Natural killer cell treated with Interleukin-12 subunit alpha and Interleukin-12 subunit beta and Interleukin-15 and Interleukin-18, amount 100 ng/mL, for 72 hours (primary cell): ENCODE results near the gene ANKRD2. TPM values are rescaled to one million over a fixed set of nuclear protein-coding genes. Genes with fewer than 3 reads are reported as not detected.
A peak's percentile ranks its signal among the peaks of the same experiment; 100 is the strongest.
"Not testable (repeated sequence)": the region's sequence is repeated elsewhere in the genome, so short reads cannot be mapped to it uniquely, and the experiment has no call there.

Experiments used
- ATAC-seq, 2 donors: fragments of 150-1000 bp; cut with Tn5 transposase in 1 of 2; sonication (Bioruptor Pico), chemical (Tn5 transposase) in 1 of 2; 2 replicates each; pipeline ENCODE4 v1.10.0; 2021
- DNase-seq: peaks from one replicate; pipeline ENCODE4 v3.0.0; 2022; ENCODE audit warnings: low spot score
- H3K27ac Mint-ChIP-seq, 2 donors: 1 replicate in 1 of 2; 2 replicates in 1 of 2; pipeline ENCODE4 v1.8.0; 2022; ENCODE audit warnings: mixed read lengths in 2 of 2, mild to moderate bottlenecking in 1 of 2, moderate library complexity in 1 of 2
- H3K27me3 Mint-ChIP-seq, 2 donors: 1 replicate in 1 of 2; 2 replicates in 1 of 2; pipeline ENCODE4 v1.8.0; 2022; ENCODE audit warnings: mixed read lengths in 2 of 2
- H3K36me3 Mint-ChIP-seq: one replicate; pipeline ENCODE4 v1.8.0; 2022; ENCODE audit warnings: mixed read lengths
- H3K4me1 Mint-ChIP-seq, 2 donors: 1 replicate in 1 of 2; 2 replicates in 1 of 2; pipeline ENCODE4 v1.8.0; 2022; ENCODE audit warnings: low read depth in 2 of 2, mixed read lengths in 2 of 2, mild to moderate bottlenecking in 1 of 2
- H3K4me3 Mint-ChIP-seq: one replicate; pipeline ENCODE4 v1.8.0; 2022; ENCODE audit warnings: mixed read lengths
- H3K9me3 Mint-ChIP-seq: 2 replicates; pipeline ENCODE4 v1.8.0; 2022; ENCODE audit warnings: mixed read lengths
- total RNA-seq, 2 donors: library from RNA; stranded (reverse); gene quantifications; one replicate each; pipeline ENCODE4 v1.2.3, GENCODE V29; 2022

The ANKRD2 gene
- total RNA-seq, 2 donors from 2014 or later = not detected

DNA sequence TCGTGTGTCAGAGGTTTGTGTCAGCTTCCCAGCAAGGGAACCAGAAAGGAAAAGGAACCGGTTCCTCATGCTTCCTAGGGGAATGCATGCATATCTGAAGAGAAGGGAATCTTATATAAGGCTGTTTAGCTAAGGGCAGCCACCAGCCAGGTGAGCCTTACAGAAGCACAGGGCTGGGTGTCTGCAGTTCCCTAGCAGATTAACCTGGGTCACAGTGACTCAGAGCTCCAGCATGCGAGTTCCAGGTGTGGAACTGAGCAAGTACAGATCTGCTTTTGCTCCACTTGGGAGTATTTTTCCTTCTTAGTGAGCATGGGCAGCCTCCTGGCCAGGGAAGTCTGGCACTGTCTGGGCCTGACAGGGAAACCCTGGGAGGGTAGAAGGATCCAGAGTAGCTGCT lies 957 bp upstream of the ANKRD2 start:
- no peaks in the 10 kb centered on the region for H3K9me3 Mint-ChIP-seq
- H3K27me3 Mint-ChIP-seq = no peaks in the 10 kb centered on the region
- H3K36me3 Mint-ChIP-seq = no peaks in the 10 kb centered on the region
- no peaks in the 10 kb centered on the region for H3K4me1 Mint-ChIP-seq
- ATAC-seq (no peak), DNase-seq (no peak)
- no peak overlapping the region for H3K27ac Mint-ChIP-seq
- H3K4me3 Mint-ChIP-seq = no peak overlapping the region

DNA sequence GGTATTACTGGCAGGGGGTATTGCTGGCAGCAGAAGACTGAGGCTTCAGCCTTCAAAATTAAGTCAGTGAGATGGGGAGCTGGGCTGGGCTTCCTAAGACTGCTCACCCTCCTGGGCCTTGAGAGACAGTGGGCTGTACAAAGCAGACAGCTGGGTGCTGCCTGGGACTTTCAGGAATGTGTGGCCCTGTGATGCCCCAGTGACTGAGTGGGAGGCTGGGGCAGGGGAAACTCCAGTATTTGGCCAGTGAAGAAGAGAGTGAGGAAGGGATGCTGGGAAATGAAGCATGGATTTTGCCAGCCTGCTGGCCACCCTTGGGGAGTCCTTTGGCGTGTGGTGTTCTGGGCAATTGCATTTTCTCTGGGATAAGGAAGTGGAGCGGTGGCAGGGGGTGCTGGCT lies 442 bp downstream of the ANKRD2 start:
- Mint-ChIP-seq H3K4me3 (no peak overlapping the region), H3K27me3 (no peaks in the 10 kb centered on the region), H3K4me1 (no peaks in the 10 kb centered on the region), H3K9me3 (no peaks in the 10 kb centered on the region), H3K36me3 (no peaks in the 10 kb centered on the region), H3K27ac (no peak overlapping the region)
- no peak for ATAC-seq
- DNase-seq = no peak

DNA sequence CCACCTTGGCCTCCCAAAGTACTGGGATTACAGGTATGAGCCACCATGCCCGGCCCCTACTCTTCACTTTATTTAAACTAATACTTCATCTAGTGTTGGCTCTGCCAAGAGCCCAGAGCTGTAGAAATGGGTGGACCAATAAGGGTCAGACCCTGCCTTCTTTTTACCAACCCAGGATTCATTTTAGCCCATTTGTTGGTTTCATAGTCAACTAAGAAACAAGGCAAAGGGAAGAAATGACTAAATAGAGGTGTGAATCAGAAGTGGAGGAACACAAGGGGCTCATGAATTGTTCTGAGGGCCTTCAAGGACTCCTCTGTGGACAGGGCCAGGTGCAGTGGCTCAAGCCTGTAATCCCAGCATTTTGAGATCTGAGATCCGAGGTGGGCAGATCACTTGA lies 1.1 kb downstream of the ANKRD2 start:
- H3K27me3 Mint-ChIP-seq = no peaks in the 10 kb centered on the region
- ATAC-seq (no peak), DNase-seq (no peak)
- H3K36me3 Mint-ChIP-seq = no peaks in the 10 kb centered on the region
- H3K9me3 Mint-ChIP-seq = no peaks in the 10 kb centered on the region
- H3K4me3 Mint-ChIP-seq = no peak overlapping the region
- H3K27ac Mint-ChIP-seq = no peak overlapping the region
- no peaks in the 10 kb centered on the region for H3K4me1 Mint-ChIP-seq

DNA sequence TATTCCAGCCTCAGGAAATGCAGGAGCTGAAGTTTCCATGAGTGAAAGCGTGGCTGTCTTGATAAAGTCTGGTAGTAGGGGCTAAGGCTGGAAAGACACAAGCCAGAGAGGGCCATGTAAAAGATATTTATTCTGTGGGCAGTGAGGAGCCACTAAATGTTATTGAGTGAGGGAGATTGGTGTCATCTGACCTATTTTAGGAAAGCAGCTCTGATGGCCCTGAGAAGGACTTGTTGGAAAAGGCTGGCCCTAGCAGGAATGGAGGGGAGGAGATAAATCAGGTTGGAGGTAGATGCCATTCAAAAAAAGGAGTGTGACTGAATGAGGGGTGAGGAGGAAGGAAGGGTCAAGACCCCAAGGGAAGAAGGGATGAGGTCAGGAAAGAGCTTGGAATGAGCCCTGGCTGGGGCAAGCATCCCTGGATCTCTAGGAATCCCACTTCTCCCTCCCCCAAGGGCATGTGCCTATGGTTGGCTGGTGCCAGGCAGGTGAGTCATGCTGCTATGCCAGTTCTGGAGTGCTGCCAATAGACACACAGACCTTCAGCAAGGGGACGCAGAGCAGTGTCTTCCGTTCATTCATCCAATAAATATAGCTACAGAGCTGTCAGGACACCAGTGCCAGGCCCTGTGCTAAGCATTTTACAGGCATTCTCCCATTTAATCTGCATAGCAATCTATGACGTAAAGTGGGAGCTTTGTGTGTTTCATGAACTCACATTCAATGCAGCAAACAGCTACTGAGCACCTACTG lies 2.0 kb downstream of the ANKRD2 start:
- ATAC-seq (no peak), DNase-seq (no peak)
- Mint-ChIP-seq H3K27ac (no peak overlapping the region), H3K27me3 (no peaks in the 10 kb centered on the region), H3K36me3 (no peaks in the 10 kb centered on the region), H3K9me3 (no peaks in the 10 kb centered on the region), H3K4me3 (no peak overlapping the region), H3K4me1 (no peaks in the 10 kb centered on the region)

DNA sequence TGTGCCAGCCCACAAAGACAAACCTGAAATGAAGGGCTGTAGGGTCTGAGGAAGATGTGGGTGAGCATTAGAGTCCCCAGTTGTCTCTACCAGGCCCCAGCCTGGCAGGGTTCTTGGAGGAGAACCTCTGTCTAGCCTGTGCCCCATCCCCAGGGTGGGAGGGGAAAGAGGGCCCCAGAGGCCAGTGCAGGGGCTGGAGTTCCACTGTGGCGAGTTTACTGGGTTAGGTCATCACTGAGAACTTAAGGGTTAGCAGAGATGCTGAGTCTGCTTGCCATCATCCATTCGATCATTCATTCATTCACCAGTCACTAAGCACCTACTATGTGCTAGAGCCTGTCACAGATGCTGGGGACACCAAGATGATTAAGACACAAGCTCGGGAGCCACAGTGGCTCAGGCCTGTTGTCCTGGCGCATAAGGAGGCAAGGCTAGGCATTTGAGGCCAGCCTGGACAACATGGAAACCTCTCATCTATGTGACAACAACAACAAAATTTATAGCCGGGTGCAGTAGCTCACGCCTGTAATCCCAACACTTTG lies 2.6 kb downstream of the ANKRD2 start:
- Mint-ChIP-seq H3K27ac (no peak overlapping the region), H3K4me3 (no peak overlapping the region), H3K9me3 (no peaks in the 10 kb centered on the region), H3K4me1 (no peaks in the 10 kb centered on the region), H3K36me3 (no peaks in the 10 kb centered on the region), H3K27me3 (no peaks in the 10 kb centered on the region)
- ATAC-seq = no peak
- no peak for DNase-seq

DNA sequence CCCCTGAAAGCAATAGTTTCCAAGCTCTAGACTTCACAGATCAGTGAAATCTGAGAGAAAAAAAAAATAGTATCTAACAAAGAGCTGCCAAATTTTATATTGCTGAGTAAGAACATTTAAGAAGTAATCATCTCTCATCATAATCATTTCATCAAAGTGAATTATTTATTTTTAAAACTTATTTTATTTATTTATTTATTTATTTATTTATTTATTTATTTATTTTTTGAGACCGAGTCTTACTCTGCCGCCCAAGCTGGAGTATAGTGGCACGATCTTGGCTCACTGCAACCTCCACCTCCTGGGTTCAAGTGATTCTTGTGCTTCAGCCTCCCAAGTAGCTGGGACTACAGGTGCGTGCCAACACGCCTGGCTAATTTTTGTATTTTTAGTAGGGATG lies 3.9 kb downstream of the ANKRD2 start:
- not testable (repeated sequence) for H3K4me1 Mint-ChIP-seq, H3K9me3 Mint-ChIP-seq, H3K36me3 Mint-ChIP-seq, ATAC-seq, DNase-seq, H3K27me3 Mint-ChIP-seq, H3K27ac Mint-ChIP-seq, H3K4me3 Mint-ChIP-seq

DNA sequence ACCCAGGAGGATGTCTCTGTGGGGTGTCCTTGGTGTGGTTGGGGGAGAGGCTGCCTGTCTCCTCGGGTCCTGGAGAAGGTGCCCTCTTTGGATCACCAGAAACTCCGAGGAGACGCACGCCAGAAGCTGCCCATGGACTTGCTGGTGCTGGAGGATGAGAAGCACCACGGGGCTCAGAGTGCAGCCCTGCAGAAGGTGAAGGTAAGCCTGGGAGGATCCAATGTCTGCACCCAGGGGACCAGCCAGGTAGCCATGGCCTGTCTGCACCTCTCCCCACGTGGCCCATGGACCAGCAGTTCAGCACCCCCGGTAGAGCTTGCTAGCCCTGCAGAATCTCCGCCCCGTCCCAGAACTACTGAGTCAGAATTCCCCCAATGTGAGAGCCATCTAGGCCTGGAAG lies 5.1 kb downstream of the ANKRD2 start:
- Mint-ChIP-seq H3K27ac (no peak overlapping the region), H3K4me3 (no peak overlapping the region), H3K4me1 (no peaks in the 10 kb centered on the region), H3K36me3 (no peaks in the 10 kb centered on the region), H3K27me3 (no peaks in the 10 kb centered on the region), H3K9me3 (no peaks in the 10 kb centered on the region)
- no peak for ATAC-seq
- DNase-seq = no peak

DNA sequence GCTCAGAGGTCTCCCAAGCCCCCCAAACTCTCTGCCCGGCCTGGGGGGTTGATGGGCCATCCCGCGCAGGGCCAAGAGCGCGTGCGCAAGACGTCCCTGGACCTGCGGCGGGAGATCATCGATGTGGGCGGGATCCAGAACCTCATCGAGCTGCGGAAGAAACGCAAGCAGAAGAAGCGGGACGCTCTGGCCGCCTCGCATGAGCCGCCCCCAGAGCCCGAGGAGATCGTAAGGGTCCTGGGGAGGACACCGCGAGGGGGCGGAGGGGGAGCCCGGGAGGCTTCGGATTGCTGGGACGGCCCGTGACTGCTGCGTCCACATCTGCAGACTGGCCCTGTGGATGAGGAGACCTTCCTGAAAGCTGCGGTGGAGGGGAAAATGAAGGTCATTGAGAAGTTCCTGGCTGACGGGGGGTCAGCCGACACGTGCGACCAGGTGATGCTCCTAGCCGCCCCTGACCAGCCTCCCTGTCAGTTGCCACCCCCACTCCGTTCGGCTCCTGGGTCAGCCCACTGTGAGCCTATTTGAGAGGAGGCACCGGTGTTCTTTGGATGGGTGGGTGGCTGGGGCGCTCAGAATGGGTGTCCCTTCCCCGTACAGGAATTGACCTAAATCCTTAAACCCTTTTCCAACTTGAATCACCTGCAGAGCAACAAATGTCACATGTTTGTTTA lies 5.7 kb downstream of the ANKRD2 start:
- Mint-ChIP-seq H3K9me3 (no peaks in the 10 kb centered on the region), H3K27me3 (no peaks in the 10 kb centered on the region), H3K4me1 (no peaks in the 10 kb centered on the region), H3K27ac (no peak overlapping the region), H3K36me3 (no peaks in the 10 kb centered on the region), H3K4me3 (no peak overlapping the region)
- ATAC-seq (no peak), DNase-seq (no peak)

DNA sequence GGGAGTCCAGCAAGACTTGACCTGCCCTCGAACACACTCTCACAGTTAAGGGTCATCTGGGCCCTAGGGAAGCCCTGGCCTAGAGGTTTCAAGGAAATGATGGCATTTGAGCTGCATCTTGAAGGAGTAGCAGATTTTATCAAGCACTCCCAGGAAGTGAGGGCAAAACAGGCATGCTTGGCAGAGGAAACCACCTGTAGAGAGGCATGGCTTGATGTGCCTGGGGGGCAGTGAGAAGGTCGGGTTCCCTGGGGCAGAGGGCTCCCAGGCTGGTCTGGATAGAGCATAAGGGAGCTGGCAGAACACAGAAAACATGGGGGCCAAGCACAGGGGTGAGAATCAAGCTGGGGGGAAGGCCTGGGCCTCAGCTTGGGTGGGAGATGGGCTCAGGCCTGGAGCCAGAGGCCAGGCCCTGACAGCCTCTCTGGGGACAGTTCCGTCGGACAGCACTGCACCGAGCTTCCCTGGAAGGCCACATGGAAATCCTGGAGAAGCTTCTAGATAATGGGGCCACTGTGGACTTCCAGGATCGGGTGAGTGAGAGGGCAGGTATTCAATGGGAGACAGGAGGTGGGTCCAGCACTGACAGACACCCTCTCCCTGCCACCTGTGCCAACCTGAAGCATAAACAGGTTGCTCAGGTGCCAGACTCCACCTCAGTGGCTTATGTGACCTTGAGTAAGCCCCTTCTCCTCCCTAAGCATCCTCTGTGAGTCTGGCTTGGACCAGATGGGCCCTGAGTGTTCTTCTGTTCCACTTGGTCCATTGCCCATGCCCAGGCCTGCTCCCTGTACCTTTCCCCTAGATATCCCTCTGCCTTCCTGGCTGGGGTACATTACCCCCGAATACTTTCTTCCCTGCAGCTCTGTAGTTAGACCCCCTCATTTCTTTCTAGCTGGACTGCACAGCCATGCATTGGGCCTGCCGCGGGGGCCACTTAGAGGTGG lies 8.1 kb downstream of the ANKRD2 start:
- H3K4me3 Mint-ChIP-seq = no peak overlapping the region
- no peaks in the 10 kb centered on the region for H3K9me3 Mint-ChIP-seq
- ATAC-seq (peak in 1 of 2 donors; percentile 37), DNase-seq (peak; percentile 23)
- no peaks in the 10 kb centered on the region for H3K36me3 Mint-ChIP-seq
- H3K27ac Mint-ChIP-seq = no peak overlapping the region
- no peaks in the 10 kb centered on the region for H3K4me1 Mint-ChIP-seq
- no peaks in the 10 kb centered on the region for H3K27me3 Mint-ChIP-seq

DNA sequence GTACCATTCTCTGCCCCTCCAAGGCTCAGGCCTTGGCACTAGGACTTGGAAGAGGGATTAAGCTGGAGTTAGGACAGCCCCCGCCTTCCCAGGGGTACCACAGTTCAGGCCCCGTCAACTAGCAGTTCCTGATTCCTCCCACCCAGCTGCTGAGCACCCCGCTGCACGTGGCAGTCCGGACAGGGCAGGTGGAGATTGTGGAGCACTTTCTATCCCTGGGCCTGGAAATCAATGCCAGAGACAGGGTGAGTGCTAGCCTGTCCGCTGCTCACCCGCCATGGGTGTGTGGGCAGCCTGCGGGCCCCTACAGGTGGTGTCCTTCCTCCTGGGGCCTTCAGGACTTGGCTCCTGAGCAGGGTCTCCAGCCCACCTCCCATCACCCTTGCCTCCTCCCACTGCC lies 9.6 kb downstream of the ANKRD2 start:
- Mint-ChIP-seq H3K4me3 (no peak overlapping the region), H3K27ac (no peak overlapping the region), H3K4me1 (no peaks in the 10 kb centered on the region), H3K36me3 (no peaks in the 10 kb centered on the region), H3K27me3 (no peaks in the 10 kb centered on the region), H3K9me3 (no peaks in the 10 kb centered on the region)
- DNase-seq = peak; percentile 53
- ATAC-seq = no peak

DNA sequence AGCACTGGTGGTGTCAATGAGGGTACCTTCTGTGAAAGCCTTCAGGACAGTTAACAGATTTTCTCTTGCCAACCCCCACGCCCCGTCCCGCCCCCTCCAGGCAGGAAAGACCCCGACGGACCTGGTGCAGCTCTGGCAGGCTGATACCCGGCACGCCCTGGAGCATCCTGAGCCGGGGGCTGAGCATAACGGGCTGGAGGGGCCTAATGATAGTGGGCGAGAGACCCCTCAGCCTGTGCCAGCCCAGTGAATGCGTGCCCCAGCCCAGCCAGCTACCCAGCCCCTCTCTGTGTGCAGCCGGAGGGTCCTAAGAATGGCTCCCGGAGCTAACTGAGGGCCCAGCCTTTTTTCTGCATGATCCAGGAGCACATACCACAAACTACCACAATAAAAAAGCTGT lies 10.9 kb downstream of the ANKRD2 start:
- Mint-ChIP-seq H3K27ac (no peak overlapping the region), H3K36me3 (no peaks in the 10 kb centered on the region), H3K27me3 (no peaks in the 10 kb centered on the region), H3K4me1 (no peaks in the 10 kb centered on the region), H3K4me3 (no peak overlapping the region), H3K9me3 (no peaks in the 10 kb centered on the region)
- ATAC-seq (no peak), DNase-seq (peak; percentile 54)

DNA sequence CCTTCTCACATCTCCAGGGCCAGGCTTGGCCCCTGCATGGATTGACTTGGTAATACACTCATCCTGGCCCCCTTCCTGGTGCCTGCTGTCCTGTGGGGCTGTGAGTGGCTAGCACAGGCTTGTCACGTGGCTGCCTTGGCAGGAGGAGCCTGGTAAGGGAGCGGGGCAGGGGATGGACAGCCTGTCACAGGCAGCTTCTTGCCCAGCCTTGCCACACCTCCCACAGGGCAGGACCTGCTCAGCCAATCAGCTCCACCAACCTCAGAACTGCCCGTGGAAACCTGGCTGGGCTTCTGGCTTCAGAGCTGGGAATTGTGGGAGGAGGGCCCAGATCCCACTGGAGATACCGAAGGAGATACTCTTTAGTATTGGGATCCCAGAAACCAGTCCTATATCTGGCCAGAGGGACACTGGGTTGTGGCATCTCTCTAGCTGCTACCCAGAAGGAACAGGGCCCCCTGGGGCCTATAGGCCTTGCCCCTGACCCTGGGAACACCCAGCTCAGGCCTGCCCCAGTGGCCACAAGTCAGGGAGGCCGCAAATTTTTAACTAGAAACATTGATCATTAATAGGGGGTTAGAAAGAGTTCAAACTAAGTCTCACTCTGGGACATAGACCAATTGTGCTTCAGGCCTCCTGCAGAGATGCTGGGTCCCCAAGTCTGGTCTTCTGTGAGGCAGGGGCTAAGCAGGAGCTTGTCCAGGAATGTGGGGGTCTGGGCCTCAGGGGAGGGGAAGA lies 11.7 kb downstream of the ANKRD2 start, which contains the start of gene HOGA1:
TSS of gene HOGA1 (plus strand) at position 330 of the 738 bp plus-strand sequence. CDS start at position 645, 315 bp downstream.
- Mint-ChIP-seq H3K9me3 (no peaks in the 10 kb centered on the region), H3K27me3 (peaks cover 0 to 2% of the 10 kb centered on the region in 2 donors), H3K27ac (no peak within 1 kb of the TSS), H3K4me1 (peaks cover 0 to 2% of the 10 kb centered on the region in 2 donors), H3K36me3 (no peaks in the 10 kb centered on the region), H3K4me3 (no peak within 1 kb of the TSS)
- ATAC-seq = no peak
- DNase-seq = peak; percentile 41

DNA sequence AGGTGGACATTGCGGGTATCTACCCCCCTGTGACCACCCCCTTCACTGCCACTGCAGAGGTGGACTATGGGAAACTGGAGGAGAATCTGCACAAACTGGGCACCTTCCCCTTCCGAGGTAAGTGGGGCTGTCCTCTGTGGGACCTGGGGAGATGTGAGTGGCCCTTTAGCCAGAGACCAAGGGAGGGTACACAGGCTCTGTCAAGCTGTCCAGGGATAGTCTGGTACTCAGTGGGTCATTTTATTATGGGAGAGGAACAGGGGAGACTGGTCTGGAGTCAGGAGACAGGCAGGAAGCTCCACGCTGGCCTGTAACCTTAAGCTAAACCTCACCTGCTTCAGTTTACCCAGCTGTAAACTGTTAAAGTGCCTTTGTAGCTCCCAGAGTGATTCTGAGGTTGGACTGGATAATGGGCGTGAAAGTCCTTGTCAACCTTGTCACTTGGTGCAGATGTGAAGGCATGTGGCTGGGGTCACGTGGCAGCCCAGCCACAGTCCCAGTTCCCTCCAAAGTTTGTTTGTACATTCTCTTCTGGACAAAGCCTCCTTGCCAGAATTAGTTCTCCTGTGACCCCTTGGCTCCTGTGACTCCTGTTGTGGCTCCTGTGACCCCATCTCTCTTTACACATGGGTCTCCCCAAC lies 12.3 kb downstream of the ANKRD2 start:
- peaks cover 0 to 2% of the 10 kb centered on the region in 2 donors for H3K27me3 Mint-ChIP-seq
- peaks cover 5 to 7% of the 10 kb centered on the region in 2 donors for H3K4me1 Mint-ChIP-seq
- H3K36me3 Mint-ChIP-seq = no peaks in the 10 kb centered on the region
- DNase-seq (peak; percentile 20), ATAC-seq (no peak)
- H3K9me3 Mint-ChIP-seq = no peaks in the 10 kb centered on the region
- H3K4me3 Mint-ChIP-seq = no peak overlapping the region
- H3K27ac Mint-ChIP-seq = no peak overlapping the region
